ENCODE measurements around the gene MOB3A. TPM values are rescaled to one million over a fixed set of nuclear protein-coding genes. Genes with fewer than 3 reads are reported as not detected.

MOB3A gene
- total and polyA plus RNA-seq, 9 of the 15 experiments (the other 6 are each of a cell fraction or from before 2014, with no cell fraction given), result 1.1 to 24.1 (median 6.0) TPM

GRCh38 chr19:2049741-2050348 is 46.3 kb downstream of the MOB3A start:
- Histone ChIP-seq H3K4me2 (ENCODE audit: insufficient read depth, low read length) (peak overlapping the region; percentile 84), H3K27ac (ENCODE audit: extremely low read depth, low read depth, low read length) (peak overlapping the region; percentile 75; the same call in 2 of the 3 replicates), H4K20me1 (replicated peaks; ENCODE audit: control insufficient read depth, insufficient read depth, low read length) (peaks cover 23% of the 10 kb centered on the region), H3K9me3 (replicated peaks; ENCODE audit: control insufficient read depth, insufficient read depth, low read depth, low read length) (no peaks in the 10 kb centered on the region), H3K27me3 (ENCODE audit: control insufficient read depth in 2 of 2, insufficient read depth in 2 of 2, low read length in 2 of 2) (no peaks in the 10 kb centered on the region), H3K4me1 (replicated peaks in 1 of 2; ENCODE audit: control insufficient read depth in 2 of 2, insufficient read depth in 2 of 2, low read length in 2 of 2) (peaks cover 22 to 78% of the 10 kb centered on the region in 2 experiments), H3K9me1 (ENCODE audit: control insufficient read depth, insufficient read depth, low read length) (peaks cover 7% of the 10 kb centered on the region), H3K9ac (ENCODE audit: insufficient read depth in 1 of 2, low read depth in 2 of 2, low read length in 2 of 2) (peak overlapping the region; percentile 74 to 99), H3K4me3 (peak overlapping the region; percentile 90), H3K36me3 (ENCODE audit: control insufficient read depth, insufficient read depth, low read length) (peaks cover 50% of the 10 kb centered on the region; the same call in 2 of the 3 replicates), H2AFZ (ENCODE audit: low read depth, low read length) (no peak overlapping the region), H3K79me2 (ENCODE audit: control insufficient read depth, insufficient read depth, low read length) (peaks cover 47% of the 10 kb centered on the region)
- intact Hi-C loops (cut with micrococcal nuclease) (no loop called here), in situ Hi-C loops (cut with MboI) (no loop called here)
- WGBS (ENCODE audit: insufficient coverage, low coverage, missing lambda C conversion rate), result 1% methylated on average over 13 of the region's 16 CpGs
- ATAC-seq (peak; percentile 5), FAIRE-seq (peak; percentile 80), DNase-seq (ENCODE audit: extremely low read depth in 1 of 4, low spot score in 3 of 4) (peak; percentile 42 to 62 (median 56))
- ChIA-PET CTCF (ENCODE audit: low intra/inter-chr PET ratio) (interaction anchor here (0.8 kb wide), 1 partner anchor 20 kb away, joined by 3 read pairs; no protein-coding TSS in a partner anchor), POLR2A (interaction anchor here (0.6 to 5.5 kb wide), 13 partner anchors 8 to 175 kb away, joined by 3 to 72 read pairs (median 3); no protein-coding TSS in a partner anchor)
- BruUV-seq (replicated peaks), result TSS peak; percentile 71
- TF ChIP-seq ZNF324 (CRISPR knock-in tag; IDR thresholded peaks at IDR 0.05), result no peak
- peak; percentile 36 for TF ChIP-seq POLR2A (conservative IDR thresholded peaks at IDR 0.05)
- TF ChIP-seq MAZ (CRISPR knock-in tag; conservative IDR thresholded peaks at IDR 0.05 in 1 of 2, IDR thresholded peaks at IDR 0.05 in 1 of 2), result 0 out of 4 replicates have a peak, but pooled peaks of 1 of the 2 experiments have one; percentile 38
- peak; percentile 35; the same call in 1 of the 2 replicates for TF ChIP-seq ARID1B (IDR thresholded peaks at IDR 0.05)
- TF ChIP-seq ZNF740 (CRISPR knock-in tag; IDR thresholded peaks at IDR 0.05), result peak; percentile 29; the same call in 1 of the 2 replicates
- peak in 1 of 2 experiments; percentile 19; a peak in 1 of 4 replicates for TF ChIP-seq ZNF740 (tag; IDR thresholded peaks at IDR 0.05)
- 0 out of 2 replicates have a peak, but pooled peaks have one; percentile 32 for TF ChIP-seq KAT7 (CRISPR knock-in tag; IDR thresholded peaks at IDR 0.05; ENCODE audit: borderline replicate concordance)
- no peak for TF ChIP-seq ZSCAN32 (CRISPR knock-in tag; IDR thresholded peaks at IDR 0.05)
- no peak for TF ChIP-seq BRCA1 (IDR thresholded peaks at IDR 0.05)
- peak; percentile 51; the same call in 1 of the 2 replicates for TF ChIP-seq BRCA1 (CRISPR knock-in tag; IDR thresholded peaks at IDR 0.05)
- TF ChIP-seq ZNF644 (tag; IDR thresholded peaks at IDR 0.05; ENCODE audit: low read depth), result no peak
- TF ChIP-seq ETV6 (IDR thresholded peaks at IDR 0.05; ENCODE audit: borderline replicate concordance in 1 of 2, low read depth in 2 of 2, low read length in 1 of 2), result no peak
- TF ChIP-seq ETV6 (CRISPR knock-in tag; IDR thresholded peaks at IDR 0.05; ENCODE audit: borderline replicate concordance), result 0 out of 2 replicates have a peak, but pooled peaks have one; percentile 54
- TF ChIP-seq SMARCA4 (IDR thresholded peaks at IDR 0.05), result no peak
- peak; percentile 48 to 65 for TF ChIP-seq NRF1 (conservative IDR thresholded peaks at IDR 0.05 in 1 of 2, IDR thresholded peaks at IDR 0.05 in 1 of 2)

All from K562 (cell line).